Body of pancreas (tissue), 4 donors: Measurements from ENCODE around the gene SGO2.

Experiments
- CTCF ChIP-seq, 7 experiments: fragments of 450-650 bp in 4 of 7; fragments of 200-600 bp in 3 of 7; sonication (generic) in 3 of 7; IDR thresholded peaks; one replicate each; pipeline ENCODE4 v1.5.1; 2016 to 2019; ENCODE audit warnings: antibody characterized with exemption in 7 of 7
- POLR2A ChIP-seq, 3 donors: fragments of 450-650 bp; IDR thresholded peaks; one replicate each; pipeline ENCODE4 v1.6.1; 2016; ENCODE audit warnings: antibody characterized with exemption in 3 of 3, mild to moderate bottlenecking in 2 of 3

GRCh38 chr2:200585340-200585729 lies 59.3 kb downstream of the SGO2 start:
- TF ChIP-seq POLR2A (IDR thresholded peaks at IDR 0.05) (no peak), CTCF (IDR thresholded peaks at IDR 0.05) (no peak)
